Activated naive CD4-positive, alpha-beta T cell treated with anti-CD3 and anti-CD28 coated beads, Interleukin-2, amount 10 ng/mL, durations not matched to agents 7 days and 5 days (primary cell): ENCODE measurements around the gene MRPL41.
"Not testable (repeated sequence)": the region's sequence is repeated elsewhere in the genome, so short reads cannot be mapped to it uniquely, and the experiment has no call there.

Experiments
- CTCF ChIA-PET: fragments of 350-600 bp; sonication (Branson Sonifier 250); formaldehyde crosslinking; loops from one replicate; lab custom pipeline; 2021; ENCODE audit warnings: antibody characterized with exemption; lab: Charles Lee
- DNase-seq: peaks from one replicate; pipeline ENCODE4 v3.0.0-alpha.2; 2020
- H3K27ac Mint-ChIP-seq: one replicate; pipeline ENCODE4 v1.8.0; 2021; ENCODE audit warnings: mild to moderate bottlenecking, moderate library complexity, mixed read lengths
- H3K27me3 Mint-ChIP-seq: one replicate; pipeline ENCODE4 v1.8.0; 2021; ENCODE audit warnings: mild to moderate bottlenecking, mixed read lengths
- H3K36me3 Mint-ChIP-seq: one replicate; pipeline ENCODE4 v1.8.0; 2021; ENCODE audit warnings: mixed read lengths
- H3K4me1 Mint-ChIP-seq: one replicate; pipeline ENCODE4 v1.8.0; 2021; ENCODE audit warnings: mixed read lengths
- H3K4me3 Mint-ChIP-seq: one replicate; pipeline ENCODE4 v1.8.0; 2021; ENCODE audit warnings: mild to moderate bottlenecking, moderate library complexity, mixed read lengths
- H3K9me3 Mint-ChIP-seq: one replicate; pipeline ENCODE4 v1.8.0; 2021; ENCODE audit warnings: mixed read lengths

The MRPL41 gene

DNA sequence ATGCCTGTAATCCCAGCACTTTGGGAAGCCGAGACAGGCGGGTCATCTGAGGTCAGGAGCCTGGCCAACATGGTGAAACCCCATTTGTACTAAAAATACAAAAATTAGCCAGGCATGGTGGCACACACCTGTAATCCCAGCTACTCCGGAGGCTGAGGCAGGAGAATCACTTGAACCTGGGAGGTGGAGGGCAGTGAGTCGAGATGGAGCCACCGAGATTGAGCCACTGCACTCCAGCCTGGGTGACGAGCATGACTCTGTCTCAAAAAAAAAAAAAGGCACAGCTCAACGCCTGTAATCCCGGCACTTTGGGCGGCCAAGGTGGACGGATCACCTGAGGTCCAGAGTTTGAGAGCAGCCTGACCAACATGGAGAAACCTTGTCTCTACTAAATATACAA lies 2.0 kb downstream of the MRPL41 start:
- H3K4me3 Mint-ChIP-seq, CTCF ChIA-PET, H3K9me3 Mint-ChIP-seq, H3K27me3 Mint-ChIP-seq, H3K27ac Mint-ChIP-seq, DNase-seq: not testable (repeated sequence)
- Mint-ChIP-seq H3K4me1 (peaks cover 25% of the 10 kb centered on the region), H3K36me3 (peaks cover 24% of the 10 kb centered on the region)

GRCh38 chr9:137554349-137554748 lies 2.7 kb downstream of the MRPL41 start:
- DNase-seq = no peak
- peaks cover 25% of the 10 kb centered on the region for H3K36me3 Mint-ChIP-seq
- CTCF ChIA-PET = interaction anchor here (0.6 kb wide), 1 partner anchor 18 kb away, joined by 3 read pairs; no protein-coding TSS in a partner anchor
- peaks cover 23% of the 10 kb centered on the region for H3K4me1 Mint-ChIP-seq
- no peak overlapping the region for H3K4me3 Mint-ChIP-seq
- peak overlapping the region; percentile 21 for H3K27ac Mint-ChIP-seq
- no peaks in the 10 kb centered on the region for H3K27me3 Mint-ChIP-seq
- H3K9me3 Mint-ChIP-seq = no peaks in the 10 kb centered on the region

GRCh38 chr9:137555179-137555578 lies 3.5 kb downstream of the MRPL41 start:
- Mint-ChIP-seq H3K27me3 (no peaks in the 10 kb centered on the region), H3K27ac (no peak overlapping the region), H3K4me3 (no peak overlapping the region), H3K36me3 (peaks cover 32% of the 10 kb centered on the region), H3K9me3 (no peaks in the 10 kb centered on the region), H3K4me1 (peaks cover 18% of the 10 kb centered on the region)
- no peak for DNase-seq
- CTCF ChIA-PET = no interaction called here

DNA sequence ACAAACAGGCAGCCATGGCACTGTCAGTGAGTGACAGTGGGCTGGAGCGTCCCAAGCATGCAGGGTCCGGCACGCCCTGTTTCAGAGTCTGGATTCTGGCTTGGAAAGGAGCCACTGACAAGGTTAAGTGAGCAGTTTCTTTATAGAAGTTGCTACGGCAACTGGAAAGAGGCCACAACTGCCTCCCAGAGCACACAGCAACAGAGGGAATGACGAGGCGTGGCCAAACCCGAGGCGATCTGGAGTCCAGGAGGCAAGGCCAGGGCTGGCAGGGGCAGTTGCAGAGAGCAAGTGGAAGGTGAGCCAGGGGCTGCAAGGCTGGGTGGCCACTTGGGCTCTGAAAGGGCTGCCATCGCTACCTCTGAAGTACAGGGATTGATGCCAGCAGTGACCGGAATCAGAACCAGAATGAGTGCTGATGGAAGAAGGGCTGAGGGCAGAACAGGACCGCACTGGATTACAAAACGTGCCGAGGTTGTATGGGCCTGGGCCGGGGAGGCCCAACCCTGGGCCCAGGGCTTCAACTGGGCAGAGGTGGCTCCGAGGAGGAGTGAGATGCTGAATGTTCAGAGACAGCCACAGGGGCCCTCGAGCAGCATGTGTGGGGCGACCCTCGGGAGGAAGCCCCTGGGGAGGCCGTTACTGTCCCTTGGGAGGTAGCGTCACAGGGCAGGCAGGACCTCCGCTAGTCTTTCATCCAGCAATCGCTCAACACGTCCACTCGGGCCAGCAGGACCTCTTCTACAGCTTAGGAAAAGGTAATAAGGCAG lies 4.6 kb downstream of the MRPL41 start:
- Mint-ChIP-seq H3K27me3 (no peaks in the 10 kb centered on the region), H3K4me3 (no peak overlapping the region), H3K9me3 (no peaks in the 10 kb centered on the region), H3K4me1 (peaks cover 16% of the 10 kb centered on the region), H3K27ac (peak overlapping the region; percentile 56), H3K36me3 (peaks cover 33% of the 10 kb centered on the region)
- CTCF ChIA-PET = no interaction called here
- DNase-seq = no peak

DNA sequence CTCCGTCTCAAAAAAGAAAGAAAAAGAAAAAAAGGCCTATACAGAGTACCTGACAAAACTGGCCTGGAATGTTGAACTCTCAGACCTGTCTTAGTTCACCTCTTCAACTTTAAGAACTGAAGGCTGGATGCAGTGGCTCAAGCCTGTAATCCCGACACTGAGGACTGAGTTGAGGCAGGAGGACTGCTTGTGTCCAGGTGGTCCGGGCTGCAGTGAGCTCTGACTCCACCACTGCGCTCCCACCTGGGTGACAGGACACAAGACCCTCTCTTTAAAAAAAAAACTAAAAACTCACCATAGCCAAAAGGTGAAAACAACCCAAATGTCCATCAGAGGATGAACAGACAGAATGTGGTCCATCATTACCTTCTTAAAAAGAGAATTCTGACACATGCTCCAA lies 6.4 kb downstream of the MRPL41 start:
- CTCF ChIA-PET = interaction anchor here (0.7 kb wide), 1 partner anchor 458 kb away, joined by 3 read pairs; no protein-coding TSS in a partner anchor
- no peak overlapping the region for H3K4me3 Mint-ChIP-seq

GRCh38 chr9:137564134-137564533 lies 12.5 kb downstream of the MRPL41 start:
- H3K36me3 Mint-ChIP-seq = peaks cover 34% of the 10 kb centered on the region
- no peaks in the 10 kb centered on the region for H3K9me3 Mint-ChIP-seq
- no peak overlapping the region for H3K4me3 Mint-ChIP-seq
- H3K27ac Mint-ChIP-seq = no peak overlapping the region
- no peak for DNase-seq
- no peaks in the 10 kb centered on the region for H3K27me3 Mint-ChIP-seq
- H3K4me1 Mint-ChIP-seq = peaks cover 2% of the 10 kb centered on the region
- CTCF ChIA-PET = interaction anchor here (1.2 kb wide), 1 partner anchor 14 kb away, joined by 4 read pairs; no protein-coding TSS in a partner anchor

More for the DNA sequence above, 6.4 kb downstream of the MRPL41 start:
- peaks cover 8% of the 10 kb centered on the region for H3K4me1 Mint-ChIP-seq
- no peak overlapping the region for H3K27ac Mint-ChIP-seq
- H3K9me3 Mint-ChIP-seq = no peaks in the 10 kb centered on the region
- H3K36me3 Mint-ChIP-seq = peaks cover 38% of the 10 kb centered on the region
- no peak for DNase-seq
- H3K27me3 Mint-ChIP-seq = no peaks in the 10 kb centered on the region

GRCh38 chr9:137564817-137565411 lies 13.2 kb downstream of the MRPL41 start:
- Mint-ChIP-seq H3K27ac (no peak overlapping the region), H3K36me3 (peaks cover 27% of the 10 kb centered on the region), H3K4me1 (no peaks in the 10 kb centered on the region), H3K9me3 (no peaks in the 10 kb centered on the region), H3K4me3 (no peak overlapping the region), H3K27me3 (no peaks in the 10 kb centered on the region)
- DNase-seq = no peak
- CTCF ChIA-PET = interaction anchor here (1.2 kb wide), 1 partner anchor 13 kb away, joined by 4 read pairs; no protein-coding TSS in a partner anchor

- H3K4me3 Mint-ChIP-seq, H3K9me3 Mint-ChIP-seq, H3K4me1 Mint-ChIP-seq, DNase-seq, CTCF ChIA-PET, H3K27ac Mint-ChIP-seq, H3K27me3 Mint-ChIP-seq: not testable (repeated sequence)
- peaks cover 31% of the 10 kb centered on the region for H3K36me3 Mint-ChIP-seq
Measured at GRCh38 chr9:137568445-137568844, 16.8 kb downstream of the MRPL41 start.

- no peak for DNase-seq
- peaks cover 29% of the 10 kb centered on the region for H3K36me3 Mint-ChIP-seq
- H3K27ac Mint-ChIP-seq = no peak overlapping the region
- no peak overlapping the region for H3K4me3 Mint-ChIP-seq
- H3K4me1 Mint-ChIP-seq = peaks cover 4% of the 10 kb centered on the region
- CTCF ChIA-PET = no interaction called here
- H3K9me3 Mint-ChIP-seq = no peaks in the 10 kb centered on the region
- H3K27me3 Mint-ChIP-seq = no peaks in the 10 kb centered on the region
Measured at GRCh38 chr9:137569609-137570203, 18.0 kb downstream of the MRPL41 start.

GRCh38 chr9:137570566-137570965 lies 18.9 kb downstream of the MRPL41 start:
- CTCF ChIA-PET = no interaction called here
- peaks cover 35% of the 10 kb centered on the region for H3K36me3 Mint-ChIP-seq
- no peak for DNase-seq
- no peaks in the 10 kb centered on the region for H3K9me3 Mint-ChIP-seq
- H3K4me3 Mint-ChIP-seq = no peak overlapping the region
- H3K4me1 Mint-ChIP-seq = peaks cover 8% of the 10 kb centered on the region
- H3K27ac Mint-ChIP-seq = no peak overlapping the region
- no peaks in the 10 kb centered on the region for H3K27me3 Mint-ChIP-seq

DNA sequence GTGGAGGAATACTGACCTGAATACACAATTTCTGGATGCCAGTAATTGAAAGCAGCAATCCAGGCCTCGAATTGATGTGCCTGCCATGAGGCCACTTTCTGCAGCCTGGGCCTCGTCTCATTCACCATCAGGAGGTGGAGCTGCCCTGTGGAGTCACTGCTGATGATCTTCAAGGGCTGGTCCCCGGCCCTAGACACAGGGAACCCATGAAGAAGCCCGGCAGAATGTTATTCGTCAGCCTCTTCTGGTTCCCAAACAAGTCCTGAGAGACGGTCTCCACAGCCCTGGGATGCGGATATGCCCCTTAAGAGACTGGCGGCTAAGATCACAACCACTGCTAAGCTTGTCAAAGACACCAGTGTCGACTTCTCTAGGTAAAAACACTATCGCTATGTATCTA lies 22.5 kb downstream of the MRPL41 start:
- no peaks in the 10 kb centered on the region for H3K27me3 Mint-ChIP-seq
- CTCF ChIA-PET = interaction anchor here (1.2 kb wide), 1 partner anchor 14 kb away, joined by 3 read pairs; no protein-coding TSS in a partner anchor
- peaks cover 40% of the 10 kb centered on the region for H3K36me3 Mint-ChIP-seq

DNA sequence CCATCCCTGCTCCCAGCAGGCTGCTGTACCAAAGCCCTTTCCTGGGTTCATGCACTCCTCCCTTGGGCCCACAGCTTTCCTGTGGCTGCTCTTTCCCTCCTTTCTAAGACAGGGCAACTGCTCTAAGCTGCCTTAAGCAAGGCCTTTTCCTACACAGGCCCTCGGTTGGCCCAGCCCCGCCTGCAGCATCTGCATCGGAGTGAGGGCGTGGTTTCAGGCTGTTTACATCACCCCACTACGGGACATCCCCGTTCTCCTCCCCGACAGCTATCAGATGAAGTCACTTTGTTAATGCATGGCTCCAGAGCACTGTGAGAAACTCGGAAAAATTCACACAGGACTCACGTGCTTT lies 23.7 kb downstream of the MRPL41 start:
- no peak for DNase-seq
- Mint-ChIP-seq H3K9me3 (no peaks in the 10 kb centered on the region), H3K4me3 (no peak overlapping the region), H3K36me3 (peaks cover 38% of the 10 kb centered on the region), H3K27ac (peak overlapping the region; percentile 50), H3K4me1 (peaks cover 36% of the 10 kb centered on the region), H3K27me3 (no peaks in the 10 kb centered on the region)
- CTCF ChIA-PET = no interaction called here

More for the DNA sequence above, 22.5 kb downstream of the MRPL41 start:
- no peak for DNase-seq
- Mint-ChIP-seq H3K4me1 (peaks cover 36% of the 10 kb centered on the region), H3K9me3 (no peaks in the 10 kb centered on the region), H3K4me3 (no peak overlapping the region), H3K27ac (no peak overlapping the region)

DNA sequence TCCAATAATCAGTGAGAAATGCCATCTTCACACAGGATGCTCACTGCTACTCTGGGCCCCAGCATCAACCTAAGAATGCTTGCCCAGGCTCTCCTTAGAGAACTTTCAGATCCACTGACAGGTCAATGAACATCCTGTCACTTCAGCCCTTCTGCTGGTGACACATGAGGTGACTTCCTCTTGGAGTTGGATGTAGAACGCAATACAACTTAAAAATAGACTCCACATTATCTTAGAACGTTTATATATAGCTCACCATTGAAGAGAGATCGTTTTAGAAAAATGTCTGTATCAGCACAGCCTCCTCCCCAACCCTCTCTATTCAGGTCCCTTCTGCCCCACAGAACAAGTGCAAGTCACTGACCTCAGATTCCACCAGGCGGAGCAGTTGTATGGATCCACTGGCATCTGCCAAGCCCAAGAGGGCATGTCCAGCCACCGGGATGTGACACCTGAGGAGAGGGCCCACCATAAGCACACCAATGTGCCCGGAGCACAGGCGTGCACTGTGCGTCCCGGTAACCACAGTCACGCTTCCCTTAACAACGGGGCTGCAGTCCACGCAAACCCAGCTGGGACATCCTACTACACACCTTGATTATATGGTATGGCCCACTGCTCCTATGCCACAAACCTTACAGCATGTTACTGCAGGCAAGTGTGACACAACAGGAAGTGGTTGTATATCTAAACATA lies 24.2 kb downstream of the MRPL41 start:
- CTCF ChIA-PET = interaction anchor here (1.1 to 1.6 kb wide), 2 partner anchors 24 to 41 kb away, joined by 4 to 5 read pairs; partner anchors contain the start of gene MRPL41

More for the DNA sequence above, 24.2 kb downstream of the MRPL41 start:
- H3K27ac Mint-ChIP-seq = peak overlapping the region; percentile 72
- H3K9me3 Mint-ChIP-seq = no peaks in the 10 kb centered on the region
- peaks cover 35% of the 10 kb centered on the region for H3K4me1 Mint-ChIP-seq
- no peak for DNase-seq
- H3K27me3 Mint-ChIP-seq = no peaks in the 10 kb centered on the region
- H3K4me3 Mint-ChIP-seq = peak overlapping the region; percentile 47
- peaks cover 33% of the 10 kb centered on the region for H3K36me3 Mint-ChIP-seq
